Loucy (cell line): ENCODE data around the gene A2M.

Experiments used
- CTCF ChIP-seq: fragments of 200-600 bp; sonication (generic); conservative IDR thresholded peaks from 2 replicates; pipeline ENCODE4 v1.5.1; 2014; ENCODE audit warnings: mild to moderate bottlenecking, antibody characterized with exemption, low read length
- EZH2phosphoT487 ChIP-seq: fragments of 200-600 bp; IDR thresholded peaks from 2 replicates; pipeline ENCODE4 v1.6.1; 2018; ENCODE audit warnings: antibody characterized with exemption, mild to moderate bottlenecking, moderate library complexity, borderline replicate concordance

- TF ChIP-seq CTCF (no peak), EZH2phosphoT487 (no peak)
Measured at GRCh38 chr12:9091891-9092598, 23.7 kb downstream of the A2M start.
